H1 (cell line): ENCODE data around the gene KLKB1. TPM values are rescaled to one million over a fixed set of nuclear protein-coding genes. Genes with fewer than 3 reads are reported as not detected.

Source experiments
- CTCF ChIA-PET: fragments of 300-600 bp; sonication (Branson Sonifier 250); formaldehyde crosslinking; loops from one replicate; lab custom pipeline; 2021; ENCODE audit not compliant: partially characterized antibody; lab: Charles Lee
- POLR2A ChIA-PET: fragments of 300-600 bp; sonication (Branson Sonifier 250); formaldehyde crosslinking; loops from one replicate; lab custom pipeline; 2021; ENCODE audit warnings: inconsistent platforms; ENCODE audit not compliant: partially characterized antibody; lab: Charles Lee
- DNase-seq, 2 experiments: peaks; one replicate each; pipeline versions ENCODE4 v3.0.0 to v3.0.0-alpha.2; 2010 to 2022; ENCODE audit warnings: low spot score in 2 of 2, low read depth in 1 of 2, mixed read lengths in 1 of 2
- FAIRE-seq: peaks from 2 replicates; lab custom pipeline; 2011; peaks lifted over from hg19 to GRCh38; lab: Jason Lieb, UNC
- H2AFZ ChIP-seq: 2 replicates; pipeline ENCODE4 v1.8.1; 2012; ENCODE audit warnings: low read length, inconsistent platforms
- H2AK5ac ChIP-seq: 2 replicates; pipeline ENCODE4 v1.6.1; 2013; ENCODE audit warnings: low read depth, low read length
- H2BK120ac ChIP-seq: replicated peaks from 2 replicates; pipeline ENCODE3; 2013; ENCODE audit warnings: low read depth, low read length, inconsistent platforms
- H2BK12ac ChIP-seq: 2 replicates; pipeline ENCODE4 v1.6.1; 2013; ENCODE audit warnings: low read depth, low read length
- H2BK15ac ChIP-seq: 2 replicates; pipeline ENCODE4 v1.6.1; 2013; ENCODE audit warnings: low read length
- H2BK20ac ChIP-seq: 2 replicates; pipeline ENCODE4 v1.6.1; 2013; ENCODE audit warnings: low read length
- H2BK5ac ChIP-seq: 2 replicates; pipeline ENCODE4 v1.6.1; 2013; ENCODE audit warnings: low read depth, low read length
- H3K14ac ChIP-seq: 2 replicates; pipeline ENCODE4 v1.6.1; 2013; ENCODE audit warnings: inconsistent platforms; ENCODE audit not compliant: insufficient read length
- H3K18ac ChIP-seq: 2 replicates; pipeline ENCODE4 v1.6.1; 2013; ENCODE audit warnings: low read length; ENCODE audit errors: extremely low read depth
- H3K23ac ChIP-seq: 2 replicates; pipeline ENCODE4 v1.6.1; 2013; ENCODE audit warnings: inconsistent platforms; ENCODE audit not compliant: insufficient read length
- H3K23me2 ChIP-seq: 2 replicates; pipeline ENCODE4 v1.6.1; 2013; ENCODE audit warnings: low read depth, low read length
- H3K27ac ChIP-seq: 2 replicates; pipeline ENCODE4 v1.6.1; 2011; ENCODE audit warnings: low read depth, low read length, inconsistent platforms
- H3K27me3 ChIP-seq, 4 experiments: replicated peaks in 1 of 4; 1 replicate in 1 of 4; 2 replicates in 3 of 4; pipeline versions ENCODE4 v1.6.1 to v1.8.1; 2011 to 2013; ENCODE audit warnings: low read length in 3 of 4, mild to moderate bottlenecking in 3 of 4, inconsistent platforms in 2 of 4, mixed read lengths in 2 of 4, moderate library complexity in 1 of 4; ENCODE audit not compliant: control insufficient read depth in 3 of 4, insufficient read depth in 3 of 4; ENCODE audit errors: extremely low read depth in 1 of 4
- H3K36me3 ChIP-seq, 4 experiments: 2 replicates each; pipeline versions ENCODE4 v1.6.1 to v1.8.1; 2011 to 2013; ENCODE audit warnings: mild to moderate bottlenecking in 4 of 4, low read length in 3 of 4, moderate library complexity in 2 of 4, control low read depth in 1 of 4, inconsistent platforms in 1 of 4; ENCODE audit not compliant: insufficient read depth in 4 of 4, control insufficient read depth in 2 of 4
- H3K4ac ChIP-seq: replicated peaks from 2 replicates; pipeline ENCODE3; 2013; ENCODE audit warnings: low read length, low read depth, mixed read lengths, inconsistent platforms; ENCODE audit not compliant: insufficient read length
- H3K4me1 ChIP-seq, 4 experiments: replicated peaks in 1 of 4; 1 replicate in 1 of 4; 2 replicates in 3 of 4; pipeline versions ENCODE4 v1.6.1 to v1.8.1; 2011 to 2013; ENCODE audit warnings: low read length in 3 of 4, inconsistent platforms in 2 of 4, mixed read lengths in 1 of 4; ENCODE audit not compliant: insufficient read depth in 4 of 4, control insufficient read depth in 3 of 4
- H3K4me2 ChIP-seq, 2 experiments: 2 replicates each; pipeline versions ENCODE4 v1.6.1 to v1.8.1; 2011 to 2013; ENCODE audit warnings: low read depth in 2 of 2, low read length in 2 of 2, control low read depth in 1 of 2, inconsistent platforms in 1 of 2, mild to moderate bottlenecking in 1 of 2; ENCODE audit not compliant: insufficient read depth in 1 of 2
- H3K4me3 ChIP-seq, 4 experiments: fragments of 200-600, 300-600 bp in 1 of 4; sonication (generic), shearing (Covaris generic), sonication (Bioruptor Twin) in 1 of 4; 2 replicates each; pipeline versions ENCODE4 v1.5.1 to v1.8.1; 2011 to 2016; ENCODE audit warnings: low read length in 4 of 4, low read depth in 3 of 4, control low read depth in 2 of 4, inconsistent platforms in 2 of 4, mild to moderate bottlenecking in 2 of 4, mixed read lengths in 1 of 4, moderate library complexity in 1 of 4; ENCODE audit not compliant: insufficient read depth in 2 of 4; ENCODE audit errors: extremely low read depth in 1 of 4
- H3K56ac ChIP-seq: replicated peaks from 2 replicates; pipeline ENCODE3; 2013; ENCODE audit warnings: low read depth, mild to moderate bottlenecking, mixed read lengths, low read length, inconsistent platforms; ENCODE audit not compliant: insufficient read length
- H3K79me1 ChIP-seq: 2 replicates; pipeline ENCODE4 v1.6.1; 2013; ENCODE audit warnings: low read depth, low read length, control low read depth
- H3K79me2 ChIP-seq, 2 experiments: 2 replicates each; pipeline versions ENCODE4 v1.6.1 to v1.8.1; 2012 to 2013; ENCODE audit warnings: low read length in 2 of 2, mild to moderate bottlenecking in 2 of 2, inconsistent platforms in 1 of 2; ENCODE audit not compliant: insufficient read depth in 2 of 2, control insufficient read depth in 1 of 2
- H3K9ac ChIP-seq, 4 experiments: replicated peaks in 1 of 4; 1 replicate in 1 of 4; 2 replicates in 3 of 4; pipeline versions ENCODE4 v1.6.1 to v1.8.1; 2011 to 2013; ENCODE audit warnings: low read depth in 3 of 4, low read length in 3 of 4, control low read depth in 2 of 4, mild to moderate bottlenecking in 2 of 4, moderate library complexity in 2 of 4, inconsistent platforms in 1 of 4; ENCODE audit errors: extremely low read depth in 1 of 4
- H3K9me3 ChIP-seq, 2 experiments: 2 replicates each; pipeline versions ENCODE4 v1.6.1 to v1.8.1; 2012 to 2013; ENCODE audit warnings: mild to moderate bottlenecking in 2 of 2, moderate library complexity in 2 of 2, control low read depth in 1 of 2, inconsistent platforms in 1 of 2, low read depth in 1 of 2, low read length in 1 of 2, mixed read lengths in 1 of 2; ENCODE audit not compliant: insufficient read depth in 2 of 2
- H4K20me1 ChIP-seq, 2 experiments: replicated peaks in 1 of 2; 2 replicates each; pipeline versions ENCODE3 to v1.8.1; 2011 to 2013; ENCODE audit warnings: inconsistent platforms in 2 of 2, low read length in 2 of 2, mild to moderate bottlenecking in 1 of 2; ENCODE audit not compliant: insufficient read depth in 2 of 2, control insufficient read depth in 1 of 2
- H4K5ac ChIP-seq: 2 replicates; pipeline ENCODE4 v1.6.1; 2013; ENCODE audit warnings: low read length, low read depth, mixed read lengths, inconsistent platforms; ENCODE audit not compliant: insufficient read length
- H4K8ac ChIP-seq: 2 replicates; pipeline ENCODE4 v1.8.0; 2013; ENCODE audit warnings: mild to moderate bottlenecking, moderate library complexity, low read length, inconsistent platforms; ENCODE audit not compliant: insufficient read depth; ENCODE audit errors: extremely low read depth
- H4K91ac ChIP-seq: replicated peaks from 2 replicates; pipeline ENCODE3; 2013; ENCODE audit warnings: low read length, mixed read lengths, inconsistent platforms; ENCODE audit not compliant: insufficient read length
- BACH1 ChIP-seq: IDR thresholded peaks from 2 replicates; pipeline ENCODE4 v1.6.1; 2012; ENCODE audit warnings: low read length, improper control_type of control experiment
- CEBPB ChIP-seq: IDR thresholded peaks from 2 replicates; pipeline ENCODE4 v1.6.1; 2012; ENCODE audit warnings: low read depth, low read length
- EP300 ChIP-seq, 2 experiments: IDR thresholded peaks; 1 replicate in 1 of 2; 2 replicates in 1 of 2; pipeline ENCODE4 v1.6.1; 2011 to 2012; ENCODE audit warnings: low read depth in 2 of 2, low read length in 2 of 2, mild to moderate bottlenecking in 2 of 2, borderline replicate concordance in 1 of 2, inconsistent platforms in 1 of 2, moderate library complexity in 1 of 2
- POLR2A ChIP-seq, 2 experiments: IDR thresholded peaks; 1 replicate in 1 of 2; 2 replicates in 1 of 2; pipeline ENCODE4 v1.6.1; 2011; ENCODE audit warnings: low read depth in 2 of 2, low read length in 2 of 2, mild to moderate bottlenecking in 2 of 2; ENCODE audit errors: control extremely low read depth in 1 of 2
- RAD21 ChIP-seq, 2 experiments: IDR thresholded peaks in 1 of 2; conservative IDR thresholded peaks in 1 of 2; 2 replicates each; pipeline ENCODE4 v1.6.1; 2011; ENCODE audit warnings: low read depth in 2 of 2, low read length in 2 of 2, improper control_type of control experiment in 1 of 2, inconsistent platforms in 1 of 2, mild to moderate bottlenecking in 1 of 2, moderate library complexity in 1 of 2
- SAP30 ChIP-seq: fragments of 300-600 bp; sonication (generic); IDR thresholded peaks from 2 replicates; pipeline ENCODE4 v1.7.1; 2012; ENCODE audit warnings: low read length, moderate library complexity, mild to moderate bottlenecking, inconsistent platforms; ENCODE audit not compliant: insufficient read depth, insufficient replicate concordance
- SIX5 ChIP-seq: IDR thresholded peaks from 2 replicates; pipeline ENCODE4 v1.6.1; 2011; ENCODE audit warnings: mild to moderate bottlenecking, low read depth, low read length
- YY1 ChIP-seq: IDR thresholded peaks from 2 replicates; pipeline ENCODE4 v1.6.1; 2011; ENCODE audit warnings: low read depth, mild to moderate bottlenecking, low read length
- WGBS, 2 experiments: shearing (Covaris generic) in 1 of 2; methylation state at CpG; one replicate each; pipeline versions ENCODE4 v1.1.6 to v1.1.7; 2013 to 2015; ENCODE audit warnings: low lambda C conversion rate in 2 of 2, mixed read lengths in 2 of 2, inconsistent platforms in 1 of 2, low coverage in 1 of 2, missing lambda C conversion rate in 1 of 2; ENCODE audit not compliant: insufficient replicate concordance in 2 of 2, insufficient coverage in 1 of 2, insufficient read length in 1 of 2; ENCODE audit errors: extremely low coverage in 1 of 2, missing lambda C conversion rate in 1 of 2; 5-methylcytosine and 5-hydroxymethylcytosine counted together
- polyA plus RNA-seq, 7 experiments: library from polyadenylated mRNA; depleted of rRNA in 3 of 7; stranded (reverse) in 5 of 7; unstranded in 2 of 7; fragments of >200 nt in 5 of 7; fragments of 200-250 nt in 2 of 7; gene quantifications; 1 replicate in 5 of 7; 2 replicates in 1 of 7; 4 replicates in 1 of 7; pipeline versions ENCODE4 v1.2.1 to v1.2.3, GENCODE V29; 2011 to 2013; ENCODE audit warnings: missing spikeins in 2 of 7, mixed read lengths in 2 of 7
- total RNA-seq: library from RNA; stranded (reverse); fragmentation: NEBNext Ultra II Directional; extraction: Animal tissue kit (Norgen Biotek cat#: 25700); gene quantifications from 2 replicates; pipeline ENCODE4 v1.2.1, GENCODE V29; 2021

Gene KLKB1
- total and polyA plus RNA-seq, 2 of the 8 experiments (the other 6 are each of a cell fraction or from before 2014, with no cell fraction given), result 12.0 to 20.9 TPM

DNA sequence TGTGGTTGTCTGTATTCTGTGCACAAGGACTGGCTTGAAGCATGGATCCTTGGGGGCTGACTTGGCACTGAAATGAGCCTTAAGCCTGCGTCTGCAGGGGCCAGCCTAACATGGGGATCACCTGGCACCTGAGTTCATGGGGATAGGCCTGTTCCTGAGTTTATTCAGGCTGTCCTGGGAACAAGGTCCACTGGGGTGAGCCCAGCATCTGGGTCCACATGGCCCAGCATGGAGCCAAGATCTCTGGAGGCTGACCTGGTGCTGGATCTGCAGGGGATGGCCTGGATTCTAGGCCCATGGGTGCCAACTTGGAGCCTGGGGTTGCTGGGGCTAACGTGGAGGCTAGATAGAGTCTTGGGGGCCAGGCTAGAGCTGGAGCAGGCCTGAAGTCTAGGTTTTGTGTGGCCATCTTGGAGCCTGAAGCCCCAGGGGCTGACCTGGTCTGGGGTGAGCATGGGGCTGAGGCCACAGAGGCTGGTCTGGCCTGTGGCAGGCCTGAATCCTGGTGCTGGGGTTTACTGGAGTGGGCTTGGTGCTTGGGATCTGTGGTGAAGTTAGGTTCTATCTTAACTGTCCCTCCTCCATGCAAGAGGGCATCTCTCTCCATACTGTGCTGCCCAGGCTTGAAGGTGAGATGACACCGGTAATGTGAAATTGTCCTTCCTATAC is 652 bp upstream of the KLKB1 start:
- no peak overlapping the region for H3K14ac ChIP-seq
- peak; percentile 48 for FAIRE-seq
- 85% methylated on average over 3 of the region's 3 CpGs; no CpG with 5 or more reads in 1 of the 2 experiments for WGBS, 2 experiments
- no peak overlapping the region; the same call in 1 of the 2 replicates for H2AK5ac ChIP-seq
- H3K4me3 ChIP-seq, result no peak overlapping the region
- H3K4me2 ChIP-seq, result no peak overlapping the region; a peak in 1 of 4 replicates
- H4K8ac ChIP-seq, result peak overlapping the region; percentile 59
- ChIA-PET POLR2A (interaction anchor here (0.6 to 0.8 kb wide), 2 partner anchors 15 to 16 kb away, joined by 3 read pairs; no protein-coding TSS in a partner anchor), CTCF (interaction anchor here (1.2 kb wide), 1 partner anchor 14 kb away, joined by 3 read pairs; no protein-coding TSS in a partner anchor)
- peak overlapping the region; percentile 91 for H2BK120ac ChIP-seq
- no peaks in the 10 kb centered on the region for H3K79me1 ChIP-seq
- no peak overlapping the region for H3K56ac ChIP-seq
- H3K4ac ChIP-seq, result peak overlapping the region; percentile 92
- peak overlapping the region; percentile 94 for H2BK20ac ChIP-seq
- no peak overlapping the region for H3K23ac ChIP-seq
- H3K9me3 ChIP-seq, result peaks cover 13 to 24% of the 10 kb centered on the region in 2 experiments
- H4K5ac ChIP-seq, result peak overlapping the region; percentile 32
- H3K18ac ChIP-seq, result peak overlapping the region; percentile 80
- H2BK15ac ChIP-seq, result 0 out of 2 replicates have a peak overlapping the region, but pooled peaks have one; percentile 1
- no peak overlapping the region for H3K9ac ChIP-seq
- no peaks in the 10 kb centered on the region for H4K20me1 ChIP-seq
- H3K4me1 ChIP-seq, result peaks cover 0 to 8% (median 0%) of the 10 kb centered on the region in 4 experiments; a peak in 2 of 7 replicates
- H3K27me3 ChIP-seq, result no peaks in the 10 kb centered on the region
- peak overlapping the region; percentile 96 for H4K91ac ChIP-seq
- H3K23me2 ChIP-seq, result no peaks in the 10 kb centered on the region
- H3K36me3 ChIP-seq, result no peaks in the 10 kb centered on the region
- 0 out of 2 replicates have a peak overlapping the region, but pooled peaks have one; percentile 11 for H3K27ac ChIP-seq
- H3K79me2 ChIP-seq, result no peaks in the 10 kb centered on the region
- H2BK5ac ChIP-seq, result peak overlapping the region; percentile 95; the same call in 1 of the 2 replicates
- TF ChIP-seq SIX5, result no peak
- TF ChIP-seq EP300 (IDR thresholded peaks at IDR 0.05; ENCODE audit: borderline replicate concordance in 1 of 2, low read depth in 2 of 2, low read length in 2 of 2), result no peak
- TF ChIP-seq POLR2A (IDR thresholded peaks at IDR 0.05; ENCODE audit: control extremely low read depth in 1 of 2, low read depth in 2 of 2, low read length in 2 of 2), result no peak
- TF ChIP-seq CEBPB, result no peak
- no peak for TF ChIP-seq RAD21 (IDR thresholded peaks at IDR 0.05 in 1 of 2, conservative IDR thresholded peaks at IDR 0.05 in 1 of 2; ENCODE audit: low read depth in 2 of 2, low read length in 2 of 2)
- TF ChIP-seq BACH1, result no peak
- TF ChIP-seq SAP30, result no peak
- TF ChIP-seq YY1, result no peak
- no peak overlapping the region for H2AFZ ChIP-seq
- peak overlapping the region; percentile 40; the same call in 1 of the 2 replicates for H2BK12ac ChIP-seq
- DNase-seq, result no peak
